Activated CD8-positive, alpha-beta T cell treated with anti-CD3 and anti-CD28 coated beads for 36 hours (primary cell): ENCODE results near the gene ANKFN1. TPM values are rescaled to one million over a fixed set of nuclear protein-coding genes. Genes with fewer than 3 reads are reported as not detected.

ENCODE experiments used
- ATAC-seq: fragments of 200-7000 bp; cut with Tn5 transposase; one replicate; pipeline ENCODE4 v1.10.0; 2021; ENCODE audit warnings: mild to moderate bottlenecking, moderate library complexity
- CTCF ChIA-PET: fragments of 350-600 bp; sonication (Branson Sonifier 250); formaldehyde crosslinking; loops from one replicate; lab custom pipeline; 2021; ENCODE audit warnings: antibody characterized with exemption; lab: Charles Lee
- POLR2A ChIA-PET: fragments of 350-600 bp; sonication (Branson Sonifier 250); formaldehyde crosslinking; loops from one replicate; lab custom pipeline; 2021; ENCODE audit warnings: antibody characterized with exemption; lab: Charles Lee
- DNase-seq: peaks from one replicate; pipeline ENCODE4 v3.0.0-alpha.2; 2020
- H3K27ac Mint-ChIP-seq: one replicate; pipeline ENCODE4 v1.8.0; 2021; ENCODE audit warnings: mild to moderate bottlenecking, mixed read lengths
- H3K27me3 Mint-ChIP-seq: one replicate; pipeline ENCODE4 v1.8.0; 2021; ENCODE audit warnings: mixed read lengths
- H3K36me3 Mint-ChIP-seq: one replicate; pipeline ENCODE4 v1.8.0; 2021; ENCODE audit warnings: low read depth, mixed read lengths
- H3K4me1 Mint-ChIP-seq: one replicate; pipeline ENCODE4 v1.8.0; 2021; ENCODE audit warnings: low read depth, mixed read lengths
- H3K4me3 Mint-ChIP-seq: one replicate; pipeline ENCODE4 v1.8.0; 2021; ENCODE audit warnings: mild to moderate bottlenecking, moderate library complexity, mixed read lengths
- H3K9me3 Mint-ChIP-seq: one replicate; pipeline ENCODE4 v1.8.0; 2021; ENCODE audit warnings: mixed read lengths
- CTCF ChIP-seq: fragments of 200-600 bp; IDR thresholded peaks from one replicate; pipeline ENCODE4 v1.8.0; 2022; ENCODE audit warnings: antibody characterized with exemption, mild to moderate bottlenecking
- intact Hi-C: fragments of 100-400 bp; cut with micrococcal nuclease; formaldehyde crosslinking; loops from one replicate; pipeline ENCODE4 v1.10.0; 2022
- total RNA-seq, 2 experiments: library from RNA; stranded (reverse); gene quantifications; one replicate each; pipeline ENCODE4 v1.2.3, GENCODE V29; 2021

ANKFN1 gene
- total RNA-seq, 2 experiments from 2014 or later = not detected

- peaks cover 17% of the 10 kb centered on the region for H3K4me1 Mint-ChIP-seq
- H3K9me3 Mint-ChIP-seq = no peaks in the 10 kb centered on the region
- no peak for DNase-seq
- POLR2A ChIA-PET = no interaction called here
- no peak for ATAC-seq
- H3K36me3 Mint-ChIP-seq = no peaks in the 10 kb centered on the region
- intact Hi-C loops = no loop called here
- TF ChIP-seq CTCF = no peak
- H3K27me3 Mint-ChIP-seq = peaks cover 1% of the 10 kb centered on the region
- CTCF ChIA-PET = no interaction called here
- H3K27ac Mint-ChIP-seq = no peak overlapping the region
- H3K4me3 Mint-ChIP-seq = no peak overlapping the region
Measured at GRCh38 chr17:56300144-56300543, 146.9 kb downstream of the ANKFN1 start.

- H3K36me3 Mint-ChIP-seq = no peaks in the 10 kb centered on the region
- no peaks in the 10 kb centered on the region for H3K9me3 Mint-ChIP-seq
- no peaks in the 10 kb centered on the region for H3K27me3 Mint-ChIP-seq
- DNase-seq (no peak), ATAC-seq (no peak)
- ChIA-PET CTCF (no interaction called here), POLR2A (no interaction called here)
- no peak overlapping the region for H3K4me3 Mint-ChIP-seq
- no peaks in the 10 kb centered on the region for H3K4me1 Mint-ChIP-seq
- intact Hi-C loops = no loop called here
- no peak overlapping the region for H3K27ac Mint-ChIP-seq
- TF ChIP-seq CTCF = no peak
Measured at GRCh38 chr17:56305007-56305406, 151.7 kb downstream of the ANKFN1 start.

GRCh38 chr17:56309897-56310296, 156.6 kb downstream of the ANKFN1 start:
- intact Hi-C loops = loop anchor here (10.0 kb wide), 2 partner anchors 185 to 465 kb away; no protein-coding TSS in a partner anchor
- no peaks in the 10 kb centered on the region for H3K36me3 Mint-ChIP-seq
- ATAC-seq (no peak), DNase-seq (no peak)
- no peaks in the 10 kb centered on the region for H3K9me3 Mint-ChIP-seq
- H3K4me3 Mint-ChIP-seq = no peak overlapping the region
- ChIA-PET CTCF (no interaction called here), POLR2A (no interaction called here)
- H3K27me3 Mint-ChIP-seq = peaks cover 4% of the 10 kb centered on the region
- no peaks in the 10 kb centered on the region for H3K4me1 Mint-ChIP-seq
- TF ChIP-seq CTCF = no peak
- no peak overlapping the region for H3K27ac Mint-ChIP-seq

GRCh38 chr17:56310782-56311181, 157.5 kb downstream of the ANKFN1 start:
- DNase-seq = no peak
- POLR2A ChIA-PET = no interaction called here
- H3K36me3 Mint-ChIP-seq = no peaks in the 10 kb centered on the region
- intact Hi-C loops = loop anchor here (10.0 kb wide), 2 partner anchors 186 to 466 kb away; no protein-coding TSS in a partner anchor
- H3K4me3 Mint-ChIP-seq = no peak overlapping the region
- H3K4me1 Mint-ChIP-seq = no peaks in the 10 kb centered on the region
- TF ChIP-seq CTCF = no peak
- no peak for ATAC-seq
- no peaks in the 10 kb centered on the region for H3K9me3 Mint-ChIP-seq
- H3K27ac Mint-ChIP-seq = no peak overlapping the region
- peaks cover 4% of the 10 kb centered on the region for H3K27me3 Mint-ChIP-seq
- CTCF ChIA-PET = no interaction called here

GRCh38 chr17:56313201-56313600, 159.9 kb downstream of the ANKFN1 start:
- no peaks in the 10 kb centered on the region for H3K4me1 Mint-ChIP-seq
- H3K27me3 Mint-ChIP-seq = peaks cover 4% of the 10 kb centered on the region
- H3K27ac Mint-ChIP-seq = no peak overlapping the region
- ChIA-PET POLR2A (no interaction called here), CTCF (no interaction called here)
- ATAC-seq (no peak), DNase-seq (no peak)
- no peak overlapping the region for H3K4me3 Mint-ChIP-seq
- no peaks in the 10 kb centered on the region for H3K36me3 Mint-ChIP-seq
- intact Hi-C loops = loop anchor here (10.0 kb wide), 2 partner anchors 188 to 468 kb away; no protein-coding TSS in a partner anchor
- no peak for TF ChIP-seq CTCF
- H3K9me3 Mint-ChIP-seq = no peaks in the 10 kb centered on the region
